GM18520 (cell line): ENCODE data around the gene RHOF.
"Not testable (repeated sequence)": the region's sequence is repeated elsewhere in the genome, so short reads cannot be mapped to it uniquely, and the experiment has no call there.

Experiments
- ATAC-seq: cut with Tn5 transposase; IDR thresholded peaks from one replicate; pipeline ENCODE4 v1.9.1; 2021; ENCODE audit not compliant: unreplicated experiment

Gene RHOF

GRCh38 chr12:121776190-121777098 lies 17.0 kb downstream of the RHOF start:
- no peak for ATAC-seq

GRCh38 chr12:121775501-121775900 lies 18.0 kb downstream of the RHOF start:
- ATAC-seq, result no peak

- ATAC-seq, result no peak
Observed at GRCh38 chr12:121774968-121775474, 18.5 kb downstream of the RHOF start.

GRCh38 chr12:121773011-121773777 lies 20.3 kb downstream of the RHOF start:
- ATAC-seq, result peak; percentile 64

- ATAC-seq, result no peak
Observed at GRCh38 chr12:121770813-121771625, 22.5 kb downstream of the RHOF start.

- no peak for ATAC-seq
Observed at GRCh38 chr12:121770388-121770787, 23.1 kb downstream of the RHOF start.

- ATAC-seq, result no peak
Observed at GRCh38 chr12:121769831-121770301, 23.6 kb downstream of the RHOF start.

GRCh38 chr12:121769297-121769830 lies 24.1 kb downstream of the RHOF start:
- no peak for ATAC-seq

- ATAC-seq, result no peak
Observed at GRCh38 chr12:121767525-121768016, 25.9 kb downstream of the RHOF start.

- ATAC-seq, result no peak
Observed at GRCh38 chr12:121766290-121767039, 27.0 kb downstream of the RHOF start.

- ATAC-seq, result no peak
Observed at GRCh38 chr12:121765573-121765972, 27.9 kb downstream of the RHOF start.

GRCh38 chr12:121764808-121765207 lies 28.7 kb downstream of the RHOF start:
- no peak for ATAC-seq

GRCh38 chr12:121762269-121762668 lies 31.2 kb downstream of the RHOF start:
- ATAC-seq, result no peak

- not testable (repeated sequence) for ATAC-seq
Observed at GRCh38 chr12:121758536-121758935, 35.0 kb downstream of the RHOF start.

GRCh38 chr12:121755591-121755990 lies 37.9 kb downstream of the RHOF start:
- ATAC-seq, result no peak

GRCh38 chr12:121754836-121755235 lies 38.7 kb downstream of the RHOF start:
- ATAC-seq, result no peak

GRCh38 chr12:121753844-121754264 lies 39.6 kb downstream of the RHOF start:
- no peak for ATAC-seq

GRCh38 chr12:121751749-121752351 lies 41.6 kb downstream of the RHOF start:
- ATAC-seq, result no peak

GRCh38 chr12:121751034-121751433 lies 42.5 kb downstream of the RHOF start:
- no peak for ATAC-seq
